T-cell (primary cell): ENCODE measurements around the gene NKX1-1. TPM values are rescaled to one million over a fixed set of nuclear protein-coding genes. Genes with fewer than 3 reads are reported as not detected.

Experiments used
- ATAC-seq, 4 experiments: fragments of 200-7000 bp in 3 of 4; fragments of 150-1000 bp in 1 of 4; cut with Tn5 transposase; replicated peaks in 1 of 4; 1 replicate in 3 of 4; 2 replicates in 1 of 4; pipeline ENCODE4 v1.10.0; 2021; ENCODE audit warnings: moderate library complexity in 3 of 4, mild to moderate bottlenecking in 2 of 4, moderate number of reproducible peaks in 1 of 4
- CTCF ChIA-PET, 2 donors: fragments of 300-600 bp; sonication (Branson Sonifier 250); formaldehyde crosslinking; loops; one replicate each; lab custom pipeline; 2022; ENCODE audit warnings: antibody characterized with exemption in 2 of 2; lab: Charles Lee
- POLR2A ChIA-PET, 2 donors: fragments of 300-600 bp; sonication (Branson Sonifier 250); formaldehyde crosslinking; loops; one replicate each; lab custom pipeline; 2022; ENCODE audit warnings: antibody characterized with exemption in 2 of 2; lab: Charles Lee
- DNase-seq, 35 experiments: peaks; one replicate each; pipeline versions ENCODE4 v3.0.0 to v3.0.0-alpha.2; 2013 to 2023
- H3K27ac ChIP-seq: one replicate; pipeline ENCODE4 v1.5.1; 2013; ENCODE audit warnings: low read length
- H3K27me3 ChIP-seq, 2 experiments: replicated peaks in 1 of 2; 1 replicate in 1 of 2; 2 replicates in 1 of 2; pipeline versions ENCODE4 v1.6.1 to v1.7.0; 2013; ENCODE audit warnings: low read length in 1 of 2, mixed read lengths in 1 of 2; ENCODE audit not compliant: control insufficient read depth in 2 of 2, insufficient read depth in 2 of 2; ENCODE audit errors: extremely low read depth in 1 of 2
- H3K36me3 ChIP-seq, 2 donors: 1 replicate in 1 of 2; 2 replicates in 1 of 2; pipeline versions ENCODE4 v1.6.1 to v1.7.0; 2013; ENCODE audit warnings: low read length in 1 of 2; ENCODE audit not compliant: control insufficient read depth in 2 of 2, insufficient read depth in 1 of 2; ENCODE audit errors: extremely low read depth in 1 of 2
- H3K4me1 ChIP-seq, 2 experiments: 1 replicate in 1 of 2; 2 replicates in 1 of 2; pipeline versions ENCODE4 v1.6.1 to v1.7.0; 2013; ENCODE audit warnings: low read length in 2 of 2, mixed read lengths in 1 of 2; ENCODE audit not compliant: insufficient read depth in 2 of 2, control insufficient read depth in 1 of 2; ENCODE audit errors: extremely low read depth in 1 of 2
- H3K4me3 ChIP-seq, 2 donors: 1 replicate in 1 of 2; 2 replicates in 1 of 2; pipeline versions ENCODE4 v1.5.1 to v1.7.0; 2013; ENCODE audit warnings: mild to moderate bottlenecking in 2 of 2, low read length in 1 of 2, moderate library complexity in 1 of 2; ENCODE audit not compliant: control insufficient read depth in 1 of 2; ENCODE audit errors: extremely low read depth in 1 of 2
- H3K9me3 ChIP-seq: 2 replicates; pipeline ENCODE4 v1.7.0; 2013
- H3K27ac Mint-ChIP-seq, 2 donors: one replicate each; pipeline ENCODE4 v1.8.0; 2020 to 2021; ENCODE audit warnings: mild to moderate bottlenecking in 2 of 2, mixed read lengths in 2 of 2
- H3K27me3 Mint-ChIP-seq, 2 donors: one replicate each; pipeline ENCODE4 v1.8.0; 2021 to 2022; ENCODE audit warnings: mixed read lengths in 2 of 2
- H3K36me3 Mint-ChIP-seq: one replicate; pipeline ENCODE4 v1.8.0; 2021; ENCODE audit warnings: mixed read lengths
- H3K4me1 Mint-ChIP-seq, 3 donors: one replicate each; pipeline ENCODE4 v1.8.0; 2020 to 2022; ENCODE audit warnings: mixed read lengths in 3 of 3, mild to moderate bottlenecking in 1 of 3
- H3K4me3 Mint-ChIP-seq, 3 donors: one replicate each; pipeline ENCODE4 v1.8.0; 2020 to 2022; ENCODE audit warnings: mild to moderate bottlenecking in 3 of 3, mixed read lengths in 3 of 3, moderate library complexity in 3 of 3
- H3K9me3 Mint-ChIP-seq, 3 donors: one replicate each; pipeline ENCODE4 v1.8.0; 2020 to 2022; ENCODE audit warnings: mixed read lengths in 3 of 3
- WGBS: methylation state at CpG from one replicate; pipeline ENCODE4 v1.1.5; 2013; ENCODE audit warnings: missing lambda C conversion rate; ENCODE audit not compliant: insufficient coverage; 5-methylcytosine and 5-hydroxymethylcytosine counted together
- total RNA-seq, 35 experiments: library from RNA in 6 of 35; stranded (reverse) in 6 of 35; fragments of 120-200 nt in 1 of 35; gene quantifications; one replicate each; pipeline versions ENCODE4 v1.2.1 to v1.2.4 and lab custom pipeline; 2013 to 2026

The NKX1-1 gene
- total RNA-seq, 5 donors from 2014 or later (not counting 1 experiment from before 2014, with no cell fraction given): not detected

GRCh38 chr4:1354983-1355275, 51.3 kb downstream of the NKX1-1 start:
- 95% methylated on average over 14 of the region's 18 CpGs for WGBS
- POLR2A ChIA-PET: no interaction called here
- Mint-ChIP-seq H3K4me3 (no peak overlapping the region), H3K4me1 (peaks cover 11 to 19% (median 17%) of the 10 kb centered on the region in 3 donors), H3K27ac (no peak overlapping the region), H3K36me3 (peaks cover 9% of the 10 kb centered on the region), H3K9me3 (no peaks in the 10 kb centered on the region), H3K27me3 (no peaks in the 10 kb centered on the region)
- Histone ChIP-seq H3K27ac (no peak overlapping the region), H3K4me1 (peaks cover 0 to 21% of the 10 kb centered on the region in 2 experiments), H3K36me3 (peaks cover 18 to 38% of the 10 kb centered on the region in 2 donors), H3K9me3 (no peaks in the 10 kb centered on the region), H3K27me3 (no peaks in the 10 kb centered on the region), H3K4me3 (no peak overlapping the region)
- CTCF ChIA-PET: interaction anchor here (0.5 to 2.1 kb wide), 5 partner anchors 38 to 508 kb away, joined by 3 to 10 read pairs (median 4); no protein-coding TSS in a partner anchor
- DNase-seq (no peak), ATAC-seq (no peak)

- no peaks in the 10 kb centered on the region for H3K27me3 ChIP-seq
- CTCF ChIA-PET: interaction anchor here (0.7 to 2.1 kb wide), 3 partner anchors 38 to 275 kb away, joined by 3 to 10 read pairs (median 4); no protein-coding TSS in a partner anchor
- Mint-ChIP-seq H3K9me3 (no peaks in the 10 kb centered on the region), H3K4me1 (peaks cover 14 to 19% (median 19%) of the 10 kb centered on the region in 3 donors), H3K36me3 (peaks cover 9% of the 10 kb centered on the region), H3K27ac (no peak overlapping the region), H3K27me3 (no peaks in the 10 kb centered on the region), H3K4me3 (no peak overlapping the region)
- DNase-seq: no peak
- 95% methylated on average over 22 of the region's 36 CpGs for WGBS
- peaks cover 20 to 39% of the 10 kb centered on the region in 2 donors for H3K36me3 ChIP-seq
- ATAC-seq: no peak
- no peak overlapping the region for H3K4me3 ChIP-seq
- H3K9me3 ChIP-seq: no peaks in the 10 kb centered on the region
- peaks cover 0 to 22% of the 10 kb centered on the region in 2 experiments for H3K4me1 ChIP-seq
- H3K27ac ChIP-seq: no peak overlapping the region
- POLR2A ChIA-PET: no interaction called here
Observed at GRCh38 chr4:1354136-1354982, 51.9 kb downstream of the NKX1-1 start.

DNA sequence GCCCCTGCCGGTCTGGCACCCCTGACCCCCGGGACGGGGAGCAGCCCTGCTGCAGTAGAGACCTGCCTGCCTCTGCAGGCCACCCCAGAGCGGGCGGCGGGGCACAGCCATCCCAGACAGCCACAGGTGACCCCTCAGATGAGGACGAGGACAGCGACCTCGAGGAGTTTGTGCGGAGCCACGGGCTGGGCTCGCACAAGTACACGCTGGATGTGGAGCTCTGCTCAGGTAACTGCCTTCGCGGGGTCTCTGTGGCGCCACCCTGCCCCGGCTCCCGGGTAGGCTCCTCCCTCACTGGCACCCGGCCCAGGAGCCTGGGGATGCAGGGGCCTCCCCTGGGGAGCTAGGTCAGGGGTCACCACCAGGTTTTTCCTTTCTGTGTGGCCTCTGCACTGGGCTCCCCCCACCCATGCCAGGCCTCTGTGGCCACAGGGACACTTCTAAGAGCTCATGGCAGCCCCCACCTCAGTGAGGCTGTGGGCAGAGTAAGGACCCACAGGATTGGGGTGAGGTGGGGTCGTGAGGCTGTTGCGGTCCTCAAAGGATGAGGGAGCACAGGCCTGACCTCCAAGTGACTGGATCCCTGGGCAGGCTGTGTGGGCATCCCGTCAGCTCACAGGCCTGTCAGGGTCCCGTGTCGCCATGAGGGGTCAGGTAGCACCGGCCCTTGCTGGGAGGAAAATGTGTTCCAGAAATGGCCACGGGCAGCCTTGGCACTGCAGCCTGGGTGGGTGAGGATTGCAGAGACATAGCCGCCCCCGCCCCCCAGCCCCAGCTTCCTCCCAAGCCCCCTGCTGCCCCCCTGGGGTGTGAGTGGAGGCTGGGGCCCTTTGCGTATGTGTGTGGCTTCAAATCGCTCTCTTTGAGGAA, 52.8 kb downstream of the NKX1-1 start:
- peaks cover 22 to 40% of the 10 kb centered on the region in 2 donors for H3K36me3 ChIP-seq
- ChIA-PET CTCF (interaction anchor here in 1 of 2 donors (0.6 to 1.2 kb wide), 3 partner anchors 41 to 237 kb away, joined by 3 to 6 read pairs (median 3); no protein-coding TSS in a partner anchor), POLR2A (no interaction called here)
- no peaks in the 10 kb centered on the region for H3K27me3 ChIP-seq
- Mint-ChIP-seq H3K9me3 (no peaks in the 10 kb centered on the region), H3K4me3 (no peak overlapping the region), H3K4me1 (peaks cover 21 to 28% (median 28%) of the 10 kb centered on the region in 3 donors), H3K27me3 (no peaks in the 10 kb centered on the region), H3K27ac (no peak overlapping the region), H3K36me3 (peaks cover 6% of the 10 kb centered on the region)
- H3K4me1 ChIP-seq: peaks cover 0 to 31% of the 10 kb centered on the region in 2 experiments
- no peaks in the 10 kb centered on the region for H3K9me3 ChIP-seq
- DNase-seq (no peak), ATAC-seq (no peak)
- whole genome bisulfite sequencing: 99% methylated on average over 19 of the region's 30 CpGs
- H3K4me3 ChIP-seq: no peak overlapping the region
- no peak overlapping the region for H3K27ac ChIP-seq

Other genes with a start within 250 kb of the NKX1-1 start
- gene SPON2, start 233.9 kb downstream of the NKX1-1 start, total RNA-seq: 10 to 100 TPM; 13.6 to 39.8 (median 18.9) TPM
- 100 to 1,000 TPM; 185 to 232 (median 207) TPM for gene CTBP1, start 157.3 kb downstream of the NKX1-1 start, total RNA-seq
- gene MAEA, start 116.6 kb downstream of the NKX1-1 start, total RNA-seq: 100 to 1,000 TPM in 2 of 5 donors, 10 to 100 TPM in 3; 62.3 to 114 (median 87.2) TPM
- gene UVSSA, start 59.2 kb downstream of the NKX1-1 start, total RNA-seq: 10 to 100 TPM; 39.9 to 53.7 (median 42.7) TPM